PC-9 (cell line): ENCODE data around the gene CDKN3. TPM values are rescaled to one million over a fixed set of nuclear protein-coding genes. Genes with fewer than 3 reads are reported as not detected.
"Not testable (repeated sequence)": the region's sequence is repeated elsewhere in the genome, so short reads cannot be mapped to it uniquely, and the experiment has no call there.

ENCODE experiments used
- BruUV-seq: library from RNA; stranded (reverse); fragments of 400-500 nt; replicated peaks from 2 replicates; lab custom pipeline; 2021; lab: Mats Ljungman, UMichigan
- CTCF ChIA-PET: fragments of 300-600 bp; sonication (Branson Sonifier 250); formaldehyde crosslinking; loops from one replicate; lab custom pipeline; 2022; ENCODE audit warnings: antibody characterized with exemption; lab: Charles Lee
- POLR2A ChIA-PET: fragments of 300-600 bp; sonication (Branson Sonifier 250); formaldehyde crosslinking; loops from one replicate; lab custom pipeline; 2022; ENCODE audit warnings: antibody characterized with exemption; ENCODE audit not compliant: unreplicated experiment; lab: Charles Lee
- DNase-seq, 2 experiments: peaks; one replicate each; pipeline versions ENCODE4 v3.0.0 to v3.0.0-alpha.2; 2015 to 2022; ENCODE audit warnings: mixed read lengths in 1 of 2
- H2AFZ ChIP-seq: fragments of 200-600 bp; sonication (generic); 2 replicates; pipeline ENCODE4 v1.8.1; 2017; ENCODE audit warnings: antibody characterized with exemption
- H3F3A ChIP-seq: fragments of 200-600 bp; sonication (generic); 2 replicates; pipeline ENCODE4 v1.8.1; 2017; ENCODE audit warnings: antibody characterized with exemption, mild to moderate bottlenecking, low read depth; ENCODE audit not compliant: insufficient read depth
- H3K27ac ChIP-seq: fragments of 200-600 bp; sonication (generic); 2 replicates; pipeline ENCODE4 v1.6.1; 2016; ENCODE audit warnings: mixed run types
- H3K27me3 ChIP-seq: fragments of 200-600 bp; sonication (generic); 2 replicates; pipeline ENCODE4 v1.6.1; 2016; ENCODE audit warnings: low read depth, mixed run types; ENCODE audit not compliant: insufficient read depth
- H3K36me3 ChIP-seq: fragments of 200-600 bp; sonication (generic); 2 replicates; pipeline ENCODE4 v1.6.1; 2016; ENCODE audit warnings: low read depth, mixed run types
- H3K4me1 ChIP-seq: fragments of 200-600 bp; sonication (generic); replicated peaks from 2 replicates; pipeline ENCODE4 v1.6.1; 2016; ENCODE audit warnings: mixed run types; ENCODE audit not compliant: insufficient read depth
- H3K4me2 ChIP-seq: fragments of 200-600 bp; sonication (generic); 2 replicates; pipeline ENCODE4 v1.6.1; 2017; ENCODE audit warnings: mixed run types
- H3K4me3 ChIP-seq: fragments of 200-600 bp; sonication (generic); 2 replicates; pipeline ENCODE4 v1.6.1; 2016; ENCODE audit warnings: mixed run types
- H3K79me2 ChIP-seq: fragments of 200-600 bp; sonication (generic); 2 replicates; pipeline ENCODE4 v1.6.1; 2017; ENCODE audit warnings: low read depth, mixed run types
- H3K9me2 ChIP-seq: fragments of 200-600 bp; sonication (generic); 2 replicates; pipeline ENCODE4 v1.8.1; 2017; ENCODE audit warnings: mild to moderate bottlenecking; ENCODE audit not compliant: insufficient read depth
- H3K9me3 ChIP-seq: fragments of 200-600 bp; sonication (generic); 2 replicates; pipeline ENCODE4 v1.8.1; 2016; ENCODE audit warnings: low read depth; ENCODE audit not compliant: insufficient read depth
- H4K20me1 ChIP-seq: fragments of 200-600 bp; sonication (generic); 2 replicates; pipeline ENCODE4 v1.8.1; 2017; ENCODE audit not compliant: insufficient read depth
- EZH2 ChIP-seq: fragments of 200-600 bp; sonication (generic); IDR thresholded peaks from 2 replicates; pipeline ENCODE4 v1.8.0; 2017; ENCODE audit warnings: antibody characterized with exemption, low read depth
- intact Hi-C: fragments of 100-400 bp; cut with micrococcal nuclease; formaldehyde crosslinking; loops from one replicate; pipeline ENCODE4 v1.10.0; 2022; ENCODE audit not compliant: unreplicated experiment
- total RNA-seq: library from RNA; stranded (reverse); gene quantifications from 2 replicates; pipeline ENCODE4 v1.2.3, GENCODE V29; 2021
- TF ChIP-seq, protein P1 (sequence below): fragments of 200-600 bp; sonication (generic); conservative IDR thresholded peaks from 2 replicates; pipeline ENCODE4 v1.6.1; 2017; ENCODE audit warnings: mixed run types, antibody characterized with exemption, mild to moderate bottlenecking, moderate library complexity

Gene CDKN3
- total RNA-seq, 1 experiment from 2014 or later: 105 TPM

DNA sequence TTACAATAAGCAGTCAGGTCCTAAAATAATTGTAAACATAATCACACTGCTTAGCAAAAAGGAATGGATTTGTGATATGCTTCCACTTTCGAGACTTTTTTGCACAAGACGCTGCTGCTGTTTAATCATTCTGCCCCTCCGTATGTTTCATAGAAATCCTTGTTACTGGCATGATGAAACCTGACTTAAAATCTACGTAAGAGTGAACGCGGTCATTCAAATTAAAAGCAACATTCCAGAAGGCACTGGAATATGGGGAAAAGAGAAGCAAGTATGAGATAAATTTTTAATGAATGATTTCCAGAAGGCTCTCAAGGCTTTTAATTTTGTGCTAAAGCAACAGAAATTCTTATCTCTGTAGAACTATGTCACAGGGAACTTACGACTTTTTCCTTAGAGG lies 43.2 kb downstream of the CDKN3 start:
- Histone ChIP-seq H2AFZ (peak overlapping the region; percentile 75; the same call in 1 of the 2 replicates), H3K36me3 (peaks cover 13% of the 10 kb centered on the region; the same call in 1 of the 2 replicates), H3K4me1 (peaks cover 32% of the 10 kb centered on the region), H3K4me2 (peak overlapping the region; percentile 85), H3K27me3 (no peaks in the 10 kb centered on the region), H3K9me3 (no peaks in the 10 kb centered on the region), H3K4me3 (peak overlapping the region; percentile 72), H3F3A (peaks cover 16% of the 10 kb centered on the region; the same call in 1 of the 2 replicates), H4K20me1 (peaks cover 15% of the 10 kb centered on the region), H3K9me2 (no peaks in the 10 kb centered on the region), H3K27ac (peak overlapping the region; percentile 73), H3K79me2 (peaks cover 57% of the 10 kb centered on the region)
- BruUV-seq: TSS peak; percentile 36
- CTCF ChIA-PET: no interaction called here
- DNase-seq: no peak
- TF ChIP-seq EZH2: no peak
- TF ChIP-seq, protein P1, sequence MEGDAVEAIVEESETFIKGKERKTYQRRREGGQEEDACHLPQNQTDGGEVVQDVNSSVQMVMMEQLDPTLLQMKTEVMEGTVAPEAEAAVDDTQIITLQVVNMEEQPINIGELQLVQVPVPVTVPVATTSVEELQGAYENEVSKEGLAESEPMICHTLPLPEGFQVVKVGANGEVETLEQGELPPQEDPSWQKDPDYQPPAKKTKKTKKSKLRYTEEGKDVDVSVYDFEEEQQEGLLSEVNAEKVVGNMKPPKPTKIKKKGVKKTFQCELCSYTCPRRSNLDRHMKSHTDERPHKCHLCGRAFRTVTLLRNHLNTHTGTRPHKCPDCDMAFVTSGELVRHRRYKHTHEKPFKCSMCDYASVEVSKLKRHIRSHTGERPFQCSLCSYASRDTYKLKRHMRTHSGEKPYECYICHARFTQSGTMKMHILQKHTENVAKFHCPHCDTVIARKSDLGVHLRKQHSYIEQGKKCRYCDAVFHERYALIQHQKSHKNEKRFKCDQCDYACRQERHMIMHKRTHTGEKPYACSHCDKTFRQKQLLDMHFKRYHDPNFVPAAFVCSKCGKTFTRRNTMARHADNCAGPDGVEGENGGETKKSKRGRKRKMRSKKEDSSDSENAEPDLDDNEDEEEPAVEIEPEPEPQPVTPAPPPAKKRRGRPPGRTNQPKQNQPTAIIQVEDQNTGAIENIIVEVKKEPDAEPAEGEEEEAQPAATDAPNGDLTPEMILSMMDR: no peak
- intact Hi-C loops: loop anchor here (2.0 to 10.0 kb wide), 2 partner anchors 49 to 335 kb away; partner anchors contain the start of gene GMFB
- POLR2A ChIA-PET: interaction anchor here (0.7 kb wide), 2 partner anchors 707 to 721 kb away, joined by 4 read pairs; no protein-coding TSS in a partner anchor

DNA sequence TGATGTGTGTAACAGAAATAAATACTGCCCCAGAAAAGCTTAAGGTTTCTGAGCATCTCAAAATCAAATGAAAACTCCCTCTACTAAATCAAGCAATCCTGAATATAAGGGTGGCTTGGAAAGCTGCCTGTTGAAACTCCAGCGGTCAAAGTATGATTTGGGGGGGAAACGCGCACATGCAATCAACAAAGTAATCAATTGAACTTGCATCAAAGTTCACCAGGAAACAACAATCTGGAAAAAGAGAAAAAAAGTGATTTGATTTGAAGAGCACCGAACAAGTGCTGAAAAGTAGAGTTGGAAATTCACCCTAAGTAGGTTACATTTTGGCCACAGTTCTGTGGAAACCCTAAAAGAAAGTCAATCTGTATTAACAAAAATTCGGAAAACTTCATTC lies 43.7 kb downstream of the CDKN3 start:
- H2AFZ ChIP-seq: peak overlapping the region; percentile 75
- H3F3A ChIP-seq: peaks cover 16% of the 10 kb centered on the region; the same call in 1 of the 2 replicates
- no peak for DNase-seq
- BruUV-seq: no TSS peak
- POLR2A ChIA-PET: interaction anchor here (0.7 kb wide), 1 partner anchor 720 kb away, joined by 4 read pairs; no protein-coding TSS in a partner anchor
- TF ChIP-seq EZH2: no peak
- TF ChIP-seq, protein P1: no peak
- peaks cover 32% of the 10 kb centered on the region for H3K4me1 ChIP-seq
- intact Hi-C loops: loop anchor here (2.0 to 10.0 kb wide), 2 partner anchors 48 to 334 kb away; partner anchors contain the start of gene GMFB
- peaks cover 13% of the 10 kb centered on the region; the same call in 1 of the 2 replicates for H3K36me3 ChIP-seq
- H3K4me2 ChIP-seq: peak overlapping the region; percentile 85
- CTCF ChIA-PET: no interaction called here
- peaks cover 11% of the 10 kb centered on the region for H4K20me1 ChIP-seq
- peaks cover 53% of the 10 kb centered on the region for H3K79me2 ChIP-seq
- H3K9me3 ChIP-seq: no peaks in the 10 kb centered on the region
- no peaks in the 10 kb centered on the region for H3K27me3 ChIP-seq
- peak overlapping the region; percentile 73 for H3K27ac ChIP-seq
- no peaks in the 10 kb centered on the region for H3K9me2 ChIP-seq
- H3K4me3 ChIP-seq: peak overlapping the region; percentile 72

DNA sequence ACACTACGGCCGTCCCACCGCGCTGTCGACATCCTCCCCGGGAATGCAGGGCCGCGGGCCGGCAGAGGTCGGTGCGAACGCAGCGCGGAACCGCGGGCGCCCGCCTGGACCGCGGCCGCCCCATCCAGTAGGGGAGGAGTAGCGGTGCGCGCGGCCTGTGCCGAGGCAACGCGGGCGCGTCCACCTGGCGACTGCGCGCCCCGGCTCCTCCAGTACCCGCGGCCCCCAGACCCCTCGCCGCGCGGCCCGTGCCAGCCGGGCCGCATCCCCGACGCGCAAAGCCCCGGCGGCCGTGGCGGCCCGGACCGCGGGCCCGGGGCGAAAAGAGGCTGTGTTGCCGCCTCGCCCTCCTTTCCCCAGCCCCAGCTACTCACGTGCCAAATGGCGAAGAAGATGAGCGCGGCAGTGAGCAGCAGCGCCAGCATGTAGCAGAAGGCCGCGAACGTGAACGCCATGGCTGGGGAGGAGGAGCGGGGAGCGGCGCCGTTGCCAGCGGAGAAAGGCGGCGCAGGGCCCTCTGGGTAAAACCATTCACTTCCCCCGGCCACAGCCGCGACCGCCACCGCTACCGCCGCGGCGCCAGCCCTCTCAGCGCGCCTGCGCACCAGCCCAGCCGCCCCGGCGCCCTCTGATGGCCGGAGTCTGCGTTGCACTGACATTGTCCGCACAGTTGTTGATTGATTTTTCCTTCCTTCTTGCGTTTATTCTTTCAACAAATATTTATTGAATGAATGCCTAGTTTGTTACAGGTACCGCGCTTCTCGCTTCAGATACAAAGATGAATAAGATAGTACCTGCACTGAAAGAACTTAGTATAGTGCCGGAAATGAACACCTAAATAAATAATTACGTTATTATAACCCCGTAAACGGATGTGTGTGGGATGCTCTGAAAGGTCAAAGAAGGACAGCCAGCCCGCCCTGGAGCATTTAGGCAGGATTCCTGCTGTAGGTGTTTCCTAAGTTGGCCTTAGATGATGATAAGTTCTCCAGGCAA lies 44.4 kb downstream of the CDKN3 start, which contains the start of gene CNIH1:
Gene CNIH1 (minus strand): TSS at position 502 of the 996 bp plus-strand sequence. CDS start 47 bp downstream, at position 455.
- BruUV-seq: TSS peak; percentile 83
- no peaks in the 10 kb centered on the region for H3K27me3 ChIP-seq
- H3K9me3 ChIP-seq: no peaks in the 10 kb centered on the region
- peaks cover 16% of the 10 kb centered on the region; the same call in 1 of the 2 replicates for H3F3A ChIP-seq
- H3K27ac ChIP-seq: peak within 1 kb of the TSS; percentile 73
- ChIA-PET POLR2A (interaction anchor here (0.7 kb wide), 2 partner anchors 159 to 720 kb away, joined by 4 read pairs; no protein-coding TSS in a partner anchor), CTCF (interaction anchor here (0.6 kb wide), 2 partner anchors 42 to 1618 kb away, joined by 3 to 7 read pairs; no protein-coding TSS in a partner anchor)
- peaks cover 37% of the 10 kb centered on the region for H3K4me1 ChIP-seq
- H3K4me2 ChIP-seq: peak within 1 kb of the TSS; percentile 85
- peak within 1 kb of the TSS; percentile 75 for H2AFZ ChIP-seq
- intact Hi-C loops: loop anchor here (1.0 to 10.0 kb wide), 3 partner anchors 48 to 334 kb away; partner anchors contain the start of gene GMFB
- peaks cover 46% of the 10 kb centered on the region for H3K79me2 ChIP-seq
- H4K20me1 ChIP-seq: peaks cover 4% of the 10 kb centered on the region; the same call in 1 of the 2 replicates
- H3K4me3 ChIP-seq: peak within 1 kb of the TSS; percentile 72
- TF ChIP-seq EZH2: no peak
- TF ChIP-seq, protein P1: peak; percentile 88
- DNase-seq: peak; percentile 74 to 93
- H3K36me3 ChIP-seq: 0 out of 2 replicates have a peak, but pooled peaks cover 6% of the 10 kb centered on the region
- no peaks in the 10 kb centered on the region for H3K9me2 ChIP-seq

DNA sequence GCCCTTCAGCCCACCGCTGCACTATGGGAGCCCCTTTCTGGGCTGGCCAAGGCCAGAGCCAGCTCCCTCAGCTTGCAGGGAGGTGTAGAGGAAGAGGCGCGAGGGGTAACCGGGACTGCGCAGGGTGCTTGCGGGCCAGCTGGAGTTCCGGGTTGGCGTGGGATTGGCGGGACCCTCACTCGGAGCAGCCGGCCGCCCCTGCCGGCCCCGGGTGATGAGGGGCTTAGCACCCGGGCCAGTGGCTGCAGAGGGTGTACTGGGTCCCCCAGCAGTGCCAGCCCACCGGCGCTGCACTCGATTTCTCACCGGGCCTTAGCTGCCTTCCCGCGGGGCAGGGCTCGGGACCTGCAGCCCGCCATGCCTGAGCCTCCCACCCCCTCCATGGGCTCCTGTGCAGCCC lies 46.2 kb downstream of the CDKN3 start:
- CTCF ChIA-PET: not testable (repeated sequence)
- POLR2A ChIA-PET: interaction anchor here (0.5 kb wide), 1 partner anchor 46 kb away, joined by 3 read pairs; the partner anchor contains the start of gene GMFB
- intact Hi-C loops: loop anchor here (10.0 kb wide), 1 partner anchor 332 kb away; no protein-coding TSS in a partner anchor

More for the DNA sequence above, 46.2 kb downstream of the CDKN3 start:
- not testable (repeated sequence) for H3K36me3 ChIP-seq, H3K27me3 ChIP-seq, H3K4me2 ChIP-seq, H3K9me2 ChIP-seq, H2AFZ ChIP-seq, H3K27ac ChIP-seq, BruUV-seq, H3K4me3 ChIP-seq, H4K20me1 ChIP-seq, DNase-seq, H3K9me3 ChIP-seq
- H3F3A ChIP-seq: peaks cover 23% of the 10 kb centered on the region; the same call in 1 of the 2 replicates
- H3K4me1 ChIP-seq: peaks cover 49% of the 10 kb centered on the region
- H3K79me2 ChIP-seq: peaks cover 28% of the 10 kb centered on the region
